AG04450 (cell line): ENCODE measurements around the gene MLH3. TPM values are rescaled to one million over a fixed set of nuclear protein-coding genes. Genes with fewer than 3 reads are reported as not detected.

Experiments used
- CTCF ChIA-PET: fragments of 300-600, 350-600 bp; formaldehyde crosslinking; extraction: SDS; loops from one replicate; lab custom pipeline; 2022; ENCODE audit warnings: antibody characterized with exemption, inconsistent platforms; lab: Charles Lee
- POLR2A ChIA-PET: fragments of 350-600 bp; formaldehyde crosslinking; extraction: SDS; loops from one replicate; lab custom pipeline; 2021; ENCODE audit warnings: antibody characterized with exemption, inconsistent platforms; lab: Yijun Ruan, JAX
- DNase-seq: peaks from one replicate; pipeline ENCODE4 v3.0.0-alpha.2; 2011; ENCODE audit warnings: low read depth, low spot score
- H3K27ac ChIP-seq: one replicate; pipeline ENCODE4 v1.5.1; 2012; ENCODE audit warnings: low read depth, low read length, control low read depth
- H3K27me3 ChIP-seq: one replicate; pipeline ENCODE4 v1.6.0; 2012; ENCODE audit warnings: low read length; ENCODE audit not compliant: control insufficient read depth, insufficient read depth
- H3K4me3 ChIP-seq: 2 replicates; pipeline ENCODE4 v1.5.1; 2011; ENCODE audit warnings: mild to moderate bottlenecking, low read depth, low read length, control low read depth
- H3K9me3 ChIP-seq: 2 replicates; pipeline ENCODE4 v1.5.1; 2012; ENCODE audit warnings: low read length; ENCODE audit not compliant: control insufficient read depth, insufficient read depth
- CTCF ChIP-seq: IDR thresholded peaks from 2 replicates; pipeline ENCODE4 v1.5.1; 2011; ENCODE audit warnings: low read depth, low read length, control low read depth, inconsistent platforms
- polyA plus RNA-seq: library from polyadenylated mRNA; depleted of rRNA; stranded (reverse); fragments of >200 nt; gene quantifications from 2 replicates; pipeline ENCODE4 v1.2.3, GENCODE V29; 2011

MLH3 gene
- polyA plus RNA-seq, 1 experiment: 16.2 TPM

GRCh38 chr14:74982661-74983060, 68.6 kb downstream of the MLH3 start:
- CTCF ChIA-PET: no interaction called here

GRCh38 chr14:74981833-74982232, 69.4 kb downstream of the MLH3 start:
- ChIA-PET CTCF (no interaction called here), POLR2A (interaction anchor here (0.5 to 0.7 kb wide), 4 partner anchors 21 to 285 kb away, joined by 4 to 9 read pairs (median 7); partner anchors contain the start of gene EIF2B2)
- no peaks in the 10 kb centered on the region; the same call in 1 of the 2 replicates for H3K9me3 ChIP-seq
- DNase-seq: no peak
- no peak for TF ChIP-seq CTCF
- H3K4me3 ChIP-seq: no peak overlapping the region
- no peak overlapping the region for H3K27ac ChIP-seq
- no peaks in the 10 kb centered on the region for H3K27me3 ChIP-seq

More at GRCh38 chr14:74982661-74983060, 68.6 kb downstream of the MLH3 start:
- Histone ChIP-seq H3K4me3 (no peak overlapping the region), H3K9me3 (no peaks in the 10 kb centered on the region; the same call in 1 of the 2 replicates), H3K27me3 (no peaks in the 10 kb centered on the region), H3K27ac (no peak overlapping the region)
- DNase-seq: no peak
- no peak for TF ChIP-seq CTCF
- POLR2A ChIA-PET: no interaction called here

GRCh38 chr14:74981462-74981782, 69.8 kb downstream of the MLH3 start:
- ChIA-PET CTCF (interaction anchor here (1.7 kb wide), 1 partner anchor 42 kb away, joined by 3 read pairs; no protein-coding TSS in a partner anchor), POLR2A (interaction anchor here (0.6 to 0.7 kb wide), 2 partner anchors 21 to 277 kb away, joined by 4 to 8 read pairs; partner anchors contain the start of gene EIF2B2)
- Histone ChIP-seq H3K27ac (no peak overlapping the region), H3K9me3 (no peaks in the 10 kb centered on the region; the same call in 1 of the 2 replicates), H3K4me3 (no peak overlapping the region), H3K27me3 (peaks cover 1% of the 10 kb centered on the region)
- no peak for DNase-seq
- no peak for TF ChIP-seq CTCF

- CTCF ChIA-PET: interaction anchor here (1.0 to 1.7 kb wide), 2 partner anchors 42 to 107 kb away, joined by 3 to 5 read pairs; no protein-coding TSS in a partner anchor
- Histone ChIP-seq H3K9me3 (no peaks in the 10 kb centered on the region; the same call in 1 of the 2 replicates), H3K27me3 (peaks cover 2% of the 10 kb centered on the region), H3K27ac (no peak overlapping the region), H3K4me3 (no peak overlapping the region)
- 0 out of 2 replicates have a peak, but pooled peaks have one; percentile 6 for TF ChIP-seq CTCF
- no peak for DNase-seq
- POLR2A ChIA-PET: interaction anchor here (0.6 to 0.7 kb wide), 2 partner anchors 22 to 278 kb away, joined by 4 to 8 read pairs; partner anchors contain the start of gene EIF2B2
These were observed 70.4 kb downstream of the MLH3 start for GRCh38 chr14:74980731-74981461.

GRCh38 chr14:74980398-74980730, 70.9 kb downstream of the MLH3 start:
- Histone ChIP-seq H3K27ac (no peak overlapping the region), H3K9me3 (no peaks in the 10 kb centered on the region; the same call in 1 of the 2 replicates), H3K27me3 (peaks cover 2% of the 10 kb centered on the region), H3K4me3 (no peak overlapping the region)
- no peak for DNase-seq
- TF ChIP-seq CTCF: no peak
- ChIA-PET CTCF (interaction anchor here (1.0 to 1.7 kb wide), 2 partner anchors 43 to 108 kb away, joined by 3 to 5 read pairs; no protein-coding TSS in a partner anchor), POLR2A (no interaction called here)
